ENCODE measurements around the gene TCP10L. TPM values are rescaled to one million over a fixed set of nuclear protein-coding genes. Genes with fewer than 3 reads are reported as not detected.

TCP10L gene
- total and polyA plus RNA-seq, 2 of the 13 experiments (the other 11 are each of a cell fraction or from before 2014, with no cell fraction given): 0.90 to 2.4 TPM

GRCh38 chr21:32569261-32570230 lies 15.8 kb downstream of the TCP10L start (continued):
- TF ChIP-seq MTA1 (CRISPR knock-in tag; IDR thresholded peaks at IDR 0.05; ENCODE audit: borderline replicate concordance) (peak; percentile 87; the same call in 1 of the 2 replicates), ZNF75D (CRISPR knock-in tag; IDR thresholded peaks at IDR 0.05; ENCODE audit: borderline replicate concordance) (no peak), MTERF4 (CRISPR knock-in tag; IDR thresholded peaks at IDR 0.05) (peak; percentile 19; the same call in 1 of the 2 replicates), ZNF761 (CRISPR knock-in tag; conservative IDR thresholded peaks at IDR 0.05) (0 out of 2 replicates have a peak, but pooled peaks have one; percentile 46), NRL (CRISPR knock-in tag; IDR thresholded peaks at IDR 0.05; ENCODE audit: borderline replicate concordance) (peak; percentile 94), ZNF367 (CRISPR knock-in tag; IDR thresholded peaks at IDR 0.05; ENCODE audit: borderline replicate concordance) (0 out of 2 replicates have a peak, but pooled peaks have one; percentile 79), ZBTB25 (CRISPR knock-in tag; IDR thresholded peaks at IDR 0.05) (no peak), TBP (CRISPR knock-in tag; IDR thresholded peaks at IDR 0.05) (no peak), ZMYM4 (CRISPR knock-in tag; IDR thresholded peaks at IDR 0.05) (peak; percentile 73), ZNF280B (CRISPR knock-in tag; IDR thresholded peaks at IDR 0.05; ENCODE audit: borderline replicate concordance) (peak; percentile 85; the same call in 1 of the 2 replicates), TFDP1 (CRISPR knock-in tag; IDR thresholded peaks at IDR 0.05; ENCODE audit: borderline replicate concordance) (peak; percentile 77; the same call in 1 of the 2 replicates), POLR2G (IDR thresholded peaks at IDR 0.05; ENCODE audit: low read depth, low read length) (peak; percentile 44; the same call in 1 of the 2 replicates), TBX2 (CRISPR knock-in tag; IDR thresholded peaks at IDR 0.05; ENCODE audit: borderline replicate concordance) (peak; percentile 84), ZNF317 (CRISPR knock-in tag; IDR thresholded peaks at IDR 0.05) (peak; percentile 77; the same call in 1 of the 2 replicates), CEBPB (IDR thresholded peaks at IDR 0.05; ENCODE audit: borderline replicate concordance, low read depth, low read length) (no peak), PHF21A (CRISPR knock-in tag; IDR thresholded peaks at IDR 0.05) (peak; percentile 56; the same call in 1 of the 2 replicates), ZNF44 (CRISPR knock-in tag; IDR thresholded peaks at IDR 0.05) (no peak), POLR2AphosphoS5 (IDR thresholded peaks at IDR 0.05; ENCODE audit: low read depth, low read length) (peak; percentile 41; the same call in 1 of the 2 replicates), ZKSCAN8 (CRISPR knock-in tag; IDR thresholded peaks at IDR 0.05; ENCODE audit: borderline replicate concordance) (peak; percentile 35; the same call in 1 of the 2 replicates), PATZ1 (CRISPR knock-in tag; IDR thresholded peaks at IDR 0.05) (peak; percentile 43; the same call in 1 of the 2 replicates), ZNF256 (CRISPR knock-in tag; conservative IDR thresholded peaks at IDR 0.05) (peak; percentile 85; the same call in 1 of the 2 replicates)

Data from HepG2 (cell line).